ENCODE results near the gene MARCHF2. TPM values are rescaled to one million over a fixed set of nuclear protein-coding genes. Genes with fewer than 3 reads are reported as not detected.

Gene MARCHF2
- total and polyA plus RNA-seq, 9 donors = 14.1 to 19.7 (median 16.4) TPM

GRCh38 chr19:8396185-8396562 lies 16.9 kb upstream of the MARCHF2 start:
- Histone ChIP-seq H3K27ac (ENCODE audit: low read length) (no peak overlapping the region), H3K4me1 (ENCODE audit: control insufficient read depth, insufficient read depth, low read length) (peaks cover 52% of the 10 kb centered on the region), H3K4me3 (ENCODE audit: low read length) (no peak overlapping the region), H3K36me3 (ENCODE audit: control insufficient read depth, insufficient read depth, low read length) (peaks cover 27% of the 10 kb centered on the region), H3K27me3 (ENCODE audit: control insufficient read depth, insufficient read depth, low read length) (no peaks in the 10 kb centered on the region), H3K9me3 (replicated peaks; ENCODE audit: control insufficient read depth, low read depth, low read length) (no peaks in the 10 kb centered on the region)
- WGBS (ENCODE audit: insufficient coverage) = 85% methylated on average over 5 of the region's 7 CpGs
- DNase-seq = no peak

GRCh38 chr19:8396563-8397203 lies 16.4 kb upstream of the MARCHF2 start:
- Histone ChIP-seq H3K27me3 (ENCODE audit: control insufficient read depth, insufficient read depth, low read length) (no peaks in the 10 kb centered on the region), H3K9me3 (replicated peaks; ENCODE audit: control insufficient read depth, low read depth, low read length) (no peaks in the 10 kb centered on the region), H3K36me3 (ENCODE audit: control insufficient read depth, insufficient read depth, low read length) (peaks cover 27% of the 10 kb centered on the region), H3K4me3 (ENCODE audit: low read length) (no peak overlapping the region), H3K4me1 (ENCODE audit: control insufficient read depth, insufficient read depth, low read length) (peaks cover 47% of the 10 kb centered on the region), H3K27ac (ENCODE audit: low read length) (no peak overlapping the region)
- peak; percentile 52 for DNase-seq
- WGBS (ENCODE audit: insufficient coverage) = 60% methylated on average over 18 of the region's 22 CpGs

- Histone ChIP-seq H3K9me3 (replicated peaks; ENCODE audit: control insufficient read depth, low read depth, low read length) (no peaks in the 10 kb centered on the region), H3K36me3 (ENCODE audit: control insufficient read depth, insufficient read depth, low read length) (peaks cover 33% of the 10 kb centered on the region), H3K27me3 (ENCODE audit: control insufficient read depth, insufficient read depth, low read length) (no peaks in the 10 kb centered on the region), H3K4me3 (ENCODE audit: low read length) (no peak overlapping the region), H3K27ac (ENCODE audit: low read length) (no peak overlapping the region), H3K4me1 (ENCODE audit: control insufficient read depth, insufficient read depth, low read length) (peaks cover 41% of the 10 kb centered on the region)
- WGBS (ENCODE audit: insufficient coverage) = 26% methylated on average over 7 of the region's 7 CpGs
- no peak for DNase-seq
Measured at GRCh38 chr19:8397271-8397670, 15.8 kb upstream of the MARCHF2 start.

GRCh38 chr19:8397746-8398310 lies 15.3 kb upstream of the MARCHF2 start:
- H3K36me3 ChIP-seq (ENCODE audit: control insufficient read depth, insufficient read depth, low read length) = peaks cover 38% of the 10 kb centered on the region
- H3K4me3 ChIP-seq (ENCODE audit: low read length) = no peak overlapping the region
- no peaks in the 10 kb centered on the region for H3K27me3 ChIP-seq (ENCODE audit: control insufficient read depth, insufficient read depth, low read length)
- H3K9me3 ChIP-seq (replicated peaks; ENCODE audit: control insufficient read depth, low read depth, low read length) = no peaks in the 10 kb centered on the region
- WGBS (ENCODE audit: insufficient coverage) = 55% methylated on average over 6 of the region's 10 CpGs
- no peak overlapping the region for H3K27ac ChIP-seq (ENCODE audit: low read length)
- no peak for DNase-seq
- H3K4me1 ChIP-seq (ENCODE audit: control insufficient read depth, insufficient read depth, low read length) = peaks cover 36% of the 10 kb centered on the region

GRCh38 chr19:8398311-8398771 lies 14.8 kb upstream of the MARCHF2 start:
- WGBS (ENCODE audit: insufficient coverage) = 61% methylated on average over 6 of the region's 9 CpGs
- Histone ChIP-seq H3K4me1 (ENCODE audit: control insufficient read depth, insufficient read depth, low read length) (peaks cover 31% of the 10 kb centered on the region), H3K27ac (ENCODE audit: low read length) (no peak overlapping the region), H3K4me3 (ENCODE audit: low read length) (no peak overlapping the region), H3K27me3 (ENCODE audit: control insufficient read depth, insufficient read depth, low read length) (no peaks in the 10 kb centered on the region), H3K36me3 (ENCODE audit: control insufficient read depth, insufficient read depth, low read length) (peaks cover 44% of the 10 kb centered on the region), H3K9me3 (replicated peaks; ENCODE audit: control insufficient read depth, low read depth, low read length) (no peaks in the 10 kb centered on the region)
- no peak for DNase-seq

GRCh38 chr19:8399681-8400188 lies 13.4 kb upstream of the MARCHF2 start:
- H3K27me3 ChIP-seq (ENCODE audit: control insufficient read depth, insufficient read depth, low read length) = no peaks in the 10 kb centered on the region
- no peaks in the 10 kb centered on the region for H3K9me3 ChIP-seq (replicated peaks; ENCODE audit: control insufficient read depth, low read depth, low read length)
- WGBS (ENCODE audit: insufficient coverage) = 93% methylated on average over 34 of the region's 34 CpGs
- no peak for DNase-seq
- peaks cover 57% of the 10 kb centered on the region for H3K36me3 ChIP-seq (ENCODE audit: control insufficient read depth, insufficient read depth, low read length)
- H3K4me3 ChIP-seq (ENCODE audit: low read length) = no peak overlapping the region
- H3K27ac ChIP-seq (ENCODE audit: low read length) = no peak overlapping the region
- peaks cover 17% of the 10 kb centered on the region for H3K4me1 ChIP-seq (ENCODE audit: control insufficient read depth, insufficient read depth, low read length)

- H3K27ac ChIP-seq (ENCODE audit: low read length) = no peak overlapping the region
- no peaks in the 10 kb centered on the region for H3K27me3 ChIP-seq (ENCODE audit: control insufficient read depth, insufficient read depth, low read length)
- peaks cover 55% of the 10 kb centered on the region for H3K36me3 ChIP-seq (ENCODE audit: control insufficient read depth, insufficient read depth, low read length)
- no peaks in the 10 kb centered on the region for H3K9me3 ChIP-seq (replicated peaks; ENCODE audit: control insufficient read depth, low read depth, low read length)
- H3K4me3 ChIP-seq (ENCODE audit: low read length) = no peak overlapping the region
- WGBS (ENCODE audit: insufficient coverage) = 94% methylated on average over 21 of the region's 21 CpGs
- no peak for DNase-seq
- H3K4me1 ChIP-seq (ENCODE audit: control insufficient read depth, insufficient read depth, low read length) = peaks cover 11% of the 10 kb centered on the region
Measured at GRCh38 chr19:8401981-8402411, 11.1 kb upstream of the MARCHF2 start.

GRCh38 chr19:8403098-8403819 lies 9.8 kb upstream of the MARCHF2 start:
- Histone ChIP-seq H3K27ac (ENCODE audit: low read length) (no peak overlapping the region), H3K36me3 (ENCODE audit: control insufficient read depth, insufficient read depth, low read length) (peaks cover 52% of the 10 kb centered on the region), H3K4me3 (ENCODE audit: low read length) (no peak overlapping the region), H3K27me3 (ENCODE audit: control insufficient read depth, insufficient read depth, low read length) (no peaks in the 10 kb centered on the region), H3K4me1 (ENCODE audit: control insufficient read depth, insufficient read depth, low read length) (peaks cover 3% of the 10 kb centered on the region), H3K9me3 (replicated peaks; ENCODE audit: control insufficient read depth, low read depth, low read length) (no peaks in the 10 kb centered on the region)
- DNase-seq = no peak
- 86% methylated on average over 44 of the region's 44 CpGs for WGBS (ENCODE audit: insufficient coverage)

GRCh38 chr19:8403820-8404109 lies 9.3 kb upstream of the MARCHF2 start:
- 87% methylated on average over 20 of the region's 24 CpGs for WGBS (ENCODE audit: insufficient coverage)
- Histone ChIP-seq H3K27ac (ENCODE audit: low read length) (no peak overlapping the region), H3K27me3 (ENCODE audit: control insufficient read depth, insufficient read depth, low read length) (no peaks in the 10 kb centered on the region), H3K36me3 (ENCODE audit: control insufficient read depth, insufficient read depth, low read length) (peaks cover 48% of the 10 kb centered on the region), H3K4me3 (ENCODE audit: low read length) (no peak overlapping the region), H3K4me1 (ENCODE audit: control insufficient read depth, insufficient read depth, low read length) (no peaks in the 10 kb centered on the region), H3K9me3 (replicated peaks; ENCODE audit: control insufficient read depth, low read depth, low read length) (no peaks in the 10 kb centered on the region)
- no peak for DNase-seq

GRCh38 chr19:8404391-8405151 lies 8.5 kb upstream of the MARCHF2 start:
- 87% methylated on average over 9 of the region's 18 CpGs for WGBS (ENCODE audit: insufficient coverage)
- Histone ChIP-seq H3K36me3 (ENCODE audit: control insufficient read depth, insufficient read depth, low read length) (peaks cover 43% of the 10 kb centered on the region), H3K4me3 (ENCODE audit: low read length) (no peak overlapping the region), H3K9me3 (replicated peaks; ENCODE audit: control insufficient read depth, low read depth, low read length) (no peaks in the 10 kb centered on the region), H3K4me1 (ENCODE audit: control insufficient read depth, insufficient read depth, low read length) (no peaks in the 10 kb centered on the region), H3K27ac (ENCODE audit: low read length) (no peak overlapping the region), H3K27me3 (ENCODE audit: control insufficient read depth, insufficient read depth, low read length) (no peaks in the 10 kb centered on the region)
- DNase-seq = no peak

Measured in muscle of leg (tissue), 11 donors.